GM18517 (cell line): ENCODE data around the gene RGS2.
A peak's percentile ranks its signal among the peaks of the same experiment; 100 is the strongest.

ENCODE experiments used
- ATAC-seq: cut with Tn5 transposase; IDR thresholded peaks from one replicate; pipeline ENCODE4 v1.9.1; 2021; ENCODE audit warnings: mild to moderate bottlenecking, moderate library complexity; ENCODE audit not compliant: unreplicated experiment

The RGS2 gene

GRCh38 chr1:192794768-192795035 lies 14.1 kb upstream of the RGS2 start:
- ATAC-seq = no peak

- no peak for ATAC-seq
Observed at GRCh38 chr1:192795916-192796618, 12.8 kb upstream of the RGS2 start.

GRCh38 chr1:192797143-192797542 lies 11.7 kb upstream of the RGS2 start:
- ATAC-seq = no peak

GRCh38 chr1:192797891-192798290 lies 10.9 kb upstream of the RGS2 start:
- ATAC-seq = no peak

GRCh38 chr1:192801451-192801850 lies 7.4 kb upstream of the RGS2 start:
- no peak for ATAC-seq

GRCh38 chr1:192802406-192802805 lies 6.4 kb upstream of the RGS2 start:
- no peak for ATAC-seq

- no peak for ATAC-seq
Observed at GRCh38 chr1:192803501-192803900, 5.3 kb upstream of the RGS2 start.

GRCh38 chr1:192805832-192806323 lies 3.0 kb upstream of the RGS2 start:
- peak; percentile 45 for ATAC-seq

GRCh38 chr1:192807211-192808162 lies 1.4 kb upstream of the RGS2 start:
- peak; percentile 53 for ATAC-seq

- ATAC-seq = no peak
Observed at GRCh38 chr1:192808163-192808517, 699 bp upstream of the RGS2 start.

- ATAC-seq = no peak
Observed at GRCh38 chr1:192809307-192810252, 741 bp downstream of the RGS2 start.

GRCh38 chr1:192810253-192810880 lies 1.5 kb downstream of the RGS2 start:
- ATAC-seq = peak; percentile 15

GRCh38 chr1:192811006-192811405 lies 2.2 kb downstream of the RGS2 start:
- no peak for ATAC-seq

- ATAC-seq = no peak
Observed at GRCh38 chr1:192811594-192812239, 2.9 kb downstream of the RGS2 start.

GRCh38 chr1:192812420-192813209 lies 3.8 kb downstream of the RGS2 start:
- no peak for ATAC-seq

GRCh38 chr1:192814805-192815204 lies 6.0 kb downstream of the RGS2 start:
- ATAC-seq = no peak

- ATAC-seq = no peak
Observed at GRCh38 chr1:192817246-192817645, 8.4 kb downstream of the RGS2 start.

GRCh38 chr1:192821296-192821695 lies 12.5 kb downstream of the RGS2 start:
- ATAC-seq = no peak

GRCh38 chr1:192824511-192824910 lies 15.7 kb downstream of the RGS2 start:
- no peak for ATAC-seq
